CD4-positive, alpha-beta T cell treated with Interleukin-15 for 1 hour (primary cell): ENCODE data around the gene SSC5D.
"Not testable (repeated sequence)": the region's sequence is repeated elsewhere in the genome, so short reads cannot be mapped to it uniquely, and the experiment has no call there.

Experiments used
- DNase-seq: peaks from one replicate; pipeline ENCODE4 v3.0.0-alpha.2; 2020

Gene SSC5D

GRCh38 chr19:55488986-55489710 is 912 bp downstream of the SSC5D start:
- DNase-seq = no peak

GRCh38 chr19:55489711-55490477 is 1.7 kb downstream of the SSC5D start:
- DNase-seq = no peak

DNA sequence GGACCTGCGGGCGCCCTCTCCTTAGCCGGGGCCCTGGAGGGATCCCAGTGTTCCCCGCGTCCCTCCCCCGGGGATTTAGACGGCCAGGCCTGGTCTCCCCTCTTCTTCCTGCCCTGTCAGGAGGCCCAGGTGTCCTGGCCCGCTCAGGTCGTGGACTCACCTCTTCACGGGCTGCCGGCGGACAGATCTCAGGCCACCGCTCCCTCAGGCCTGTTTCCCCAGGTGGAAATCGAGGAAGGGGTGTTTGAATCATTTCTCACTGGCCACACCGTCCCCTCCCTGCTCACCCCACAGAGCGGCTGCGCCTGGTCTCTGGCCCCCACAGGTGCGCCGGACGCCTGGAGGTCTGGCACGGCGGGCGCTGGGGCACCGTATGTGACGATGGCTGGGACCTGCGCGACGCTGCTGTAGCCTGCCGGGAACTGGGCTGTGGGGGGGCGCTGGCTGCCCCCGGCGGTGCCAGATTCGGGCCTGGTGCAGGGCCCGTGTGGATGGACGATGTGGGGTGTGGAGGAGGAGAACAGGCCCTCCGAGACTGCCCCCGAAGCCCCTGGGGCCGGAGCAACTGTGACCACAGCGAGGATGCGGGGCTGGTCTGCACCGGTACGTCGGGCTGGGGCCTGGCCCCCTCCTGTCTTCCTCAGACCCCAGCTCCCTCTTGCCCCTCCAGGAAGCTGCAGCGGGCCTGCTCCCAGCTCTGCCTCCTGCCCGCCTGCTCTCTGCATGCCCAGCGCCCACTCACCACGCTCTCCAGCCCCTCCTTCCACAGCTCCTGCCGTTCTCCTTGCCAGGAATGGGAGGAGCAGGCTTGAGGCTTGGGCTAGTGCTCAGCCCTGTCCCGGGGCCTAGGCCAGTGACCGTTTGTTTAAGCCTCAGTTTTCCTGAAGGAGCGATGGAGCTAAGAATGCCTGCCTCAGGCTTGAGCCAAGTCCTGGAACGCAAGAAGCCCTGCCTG is 2.5 kb downstream of the SSC5D start:
- no peak for DNase-seq

GRCh38 chr19:55491546-55492360 is 3.5 kb downstream of the SSC5D start:
- no peak for DNase-seq

DNA sequence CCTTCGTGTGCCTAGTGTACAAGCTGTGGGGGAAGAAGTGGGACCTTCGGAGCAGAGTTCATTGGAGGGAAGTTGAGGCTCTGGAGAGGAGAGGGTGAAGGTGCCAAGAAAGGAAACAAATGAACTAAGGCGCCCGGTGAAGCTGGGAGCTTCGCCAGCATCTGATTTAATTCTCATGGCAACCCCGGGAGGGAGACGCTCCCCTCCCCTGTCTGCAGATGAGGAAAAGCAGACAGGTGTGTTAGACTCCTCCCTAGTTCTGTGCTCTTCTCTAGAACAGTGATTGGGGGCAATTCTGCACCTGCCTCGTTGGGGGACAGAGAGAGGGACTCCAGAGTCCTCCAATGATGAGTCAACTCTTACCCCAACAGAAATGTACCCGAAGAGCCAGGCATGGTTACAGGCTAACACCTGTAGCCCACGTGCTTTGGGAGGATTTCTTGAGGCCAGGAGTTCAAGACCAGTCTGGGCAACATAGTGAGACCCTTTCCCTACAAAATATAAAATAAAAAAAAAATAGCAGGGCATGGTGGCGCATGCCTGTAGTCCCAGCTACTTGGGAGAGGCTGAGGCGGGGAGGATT is 4.2 kb downstream of the SSC5D start:
- no peak for DNase-seq

DNA sequence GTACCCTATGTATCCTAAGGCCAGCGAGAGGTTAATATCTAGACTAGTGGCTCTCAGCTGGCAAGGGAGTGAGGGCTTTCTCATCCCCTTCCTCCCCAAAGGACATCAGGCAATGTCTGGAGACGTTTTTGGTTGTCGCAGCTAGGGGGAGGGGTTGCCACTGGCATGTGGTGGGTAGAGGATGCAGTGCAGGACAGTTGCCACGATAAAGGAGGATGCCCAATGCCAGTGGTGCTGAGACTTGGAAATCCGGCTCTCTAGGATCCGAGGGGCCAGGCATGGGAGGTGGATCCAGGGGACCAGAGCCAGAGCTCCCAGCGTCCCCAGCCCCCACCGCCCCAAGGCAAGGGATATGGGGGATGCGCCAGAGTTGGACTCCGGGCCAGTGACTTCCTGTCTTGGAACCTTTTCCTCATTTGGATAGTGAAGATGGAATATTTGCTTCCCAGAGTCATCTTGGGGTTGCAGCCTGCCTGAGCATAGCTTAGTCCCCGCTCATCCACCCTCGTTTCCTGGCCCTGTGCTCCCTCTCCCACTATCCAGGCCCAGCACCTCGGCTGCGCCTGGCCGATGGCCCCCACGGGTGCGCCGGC is 4.9 kb downstream of the SSC5D start:
- DNase-seq = no peak

- DNase-seq = no peak
Observed at GRCh38 chr19:55493645-55494171, 5.5 kb downstream of the SSC5D start.

DNA sequence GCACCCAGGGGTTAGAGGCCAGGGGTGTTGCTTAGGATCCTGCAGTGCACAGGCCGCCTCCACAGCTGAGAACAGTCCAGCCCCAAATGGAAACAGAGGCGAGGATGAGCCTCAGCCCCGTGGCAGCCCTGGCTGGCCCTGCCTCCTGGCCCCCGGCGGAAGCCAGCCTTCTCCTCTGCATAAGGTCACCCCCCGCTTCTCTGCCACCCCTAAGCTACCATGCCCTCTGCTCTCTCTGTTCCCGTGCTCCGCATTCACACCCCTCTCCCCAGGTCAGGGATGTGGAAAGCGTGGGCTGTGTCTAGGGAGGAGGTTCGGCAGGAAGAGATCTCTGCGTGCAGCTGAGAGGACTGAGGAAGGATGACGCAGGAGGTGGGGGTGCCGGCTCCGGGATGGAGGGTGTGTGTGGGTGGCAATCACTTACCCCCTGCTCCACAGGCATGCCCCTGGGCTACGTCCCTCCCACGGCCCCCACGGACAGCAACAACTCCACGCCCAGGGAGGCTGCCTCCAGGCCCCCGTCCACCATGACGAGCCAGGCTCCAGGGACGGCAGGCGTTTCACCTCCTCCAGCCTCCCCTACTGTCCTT is 6.0 kb downstream of the SSC5D start:
- DNase-seq = no peak

DNA sequence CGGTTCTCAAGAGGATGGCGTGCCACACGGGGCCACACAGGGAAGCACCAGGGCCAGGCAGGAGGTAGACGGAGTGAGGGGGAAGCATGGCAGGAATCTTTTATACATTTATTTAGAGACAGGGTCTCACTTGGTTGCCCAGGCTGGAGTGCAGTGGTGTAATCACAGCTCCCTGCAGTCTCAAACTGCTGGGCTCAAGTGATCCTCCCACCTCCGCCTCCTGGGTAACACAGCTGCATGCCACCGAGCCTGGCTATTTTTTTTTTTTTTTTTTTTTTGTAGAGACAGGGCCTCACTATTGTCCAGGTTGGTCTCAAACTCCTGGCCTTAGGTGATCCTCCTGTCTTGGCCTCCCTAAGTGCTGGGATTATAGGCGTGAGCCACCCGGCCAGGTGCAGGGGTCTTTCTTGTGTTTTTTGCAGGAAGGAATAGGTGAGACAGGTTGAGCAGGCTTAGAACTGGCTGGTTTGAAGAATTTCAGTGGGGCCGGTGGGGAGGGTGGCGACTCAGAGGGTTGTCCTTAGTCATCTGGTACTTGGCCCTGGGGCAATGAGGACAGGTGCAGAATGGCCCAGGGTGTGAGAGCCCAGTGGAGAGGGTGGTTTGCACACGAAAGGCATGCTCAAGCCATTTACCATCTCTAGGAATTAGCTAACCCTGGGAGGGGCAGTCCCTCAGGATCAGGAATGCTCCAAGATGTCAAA is 7.6 kb downstream of the SSC5D start:
- no peak for DNase-seq

DNA sequence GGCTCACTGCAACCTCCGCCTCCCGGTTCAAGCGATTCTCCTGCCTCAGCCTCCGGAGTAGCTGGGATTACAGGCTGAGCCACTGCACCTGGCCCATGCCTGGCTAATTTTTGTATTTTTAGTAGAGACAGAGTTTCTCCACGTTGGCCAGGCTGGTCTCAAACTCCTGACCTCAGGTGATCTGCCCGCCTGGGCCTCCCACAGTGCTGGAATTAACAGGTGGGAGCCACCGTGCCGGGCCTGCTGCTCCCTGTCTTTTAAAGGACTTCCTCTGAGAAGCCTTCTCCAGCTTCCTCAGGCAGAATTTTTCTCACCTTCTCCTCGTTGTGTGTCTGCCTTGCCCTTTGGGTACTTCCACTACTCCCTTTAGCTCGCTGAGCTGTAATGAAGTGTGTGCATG is 8.6 kb downstream of the SSC5D start:
- not testable (repeated sequence) for DNase-seq

GRCh38 chr19:55497763-55498162 is 9.5 kb downstream of the SSC5D start:
- DNase-seq = no peak

GRCh38 chr19:55498246-55498840 is 10.1 kb downstream of the SSC5D start:
- DNase-seq = no peak

GRCh38 chr19:55500368-55500952 is 12.2 kb downstream of the SSC5D start:
- no peak for DNase-seq

- DNase-seq = no peak
Observed at GRCh38 chr19:55502197-55502952, 14.1 kb downstream of the SSC5D start.

DNA sequence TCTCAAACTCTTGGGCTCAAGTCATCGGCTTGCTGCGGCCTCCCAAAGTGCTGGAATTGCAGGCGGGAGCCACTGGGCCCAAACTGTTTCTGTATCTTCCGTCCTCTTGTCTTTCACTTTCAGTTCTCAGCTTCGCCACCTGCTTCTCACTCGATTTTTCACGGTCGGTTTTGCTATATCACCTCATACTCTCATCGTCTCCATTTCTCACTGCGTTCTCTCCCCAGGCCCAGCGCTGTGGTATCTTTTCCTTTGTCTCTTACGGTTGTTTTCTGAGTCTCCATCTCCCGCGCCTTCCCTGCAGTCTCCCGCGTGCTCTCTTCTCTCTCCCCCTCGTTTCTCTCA is 14.9 kb downstream of the SSC5D start:
- no peak for DNase-seq

GRCh38 chr19:55503502-55504251 is 15.4 kb downstream of the SSC5D start:
- peak; percentile 93 for DNase-seq

GRCh38 chr19:55504252-55504603 is 16.0 kb downstream of the SSC5D start:
- no peak for DNase-seq

- DNase-seq = no peak
Observed at GRCh38 chr19:55504981-55505380, 16.7 kb downstream of the SSC5D start.
